HG03103 (cell line): Measurements from ENCODE around the gene GRM5.
A peak's percentile ranks its signal among the peaks of the same experiment; 100 is the strongest.
"Not testable (repeated sequence)": the region's sequence is repeated elsewhere in the genome, so short reads cannot be mapped to it uniquely, and the experiment has no call there.

ENCODE experiments used
- ATAC-seq: cut with Tn5 transposase; IDR thresholded peaks from one replicate; pipeline ENCODE4 v1.9.1; 2021; ENCODE audit warnings: low read depth; ENCODE audit not compliant: unreplicated experiment

GRM5 gene

GRCh38 chr11:88844941-88845340, 220.8 kb downstream of the GRM5 start:
- not testable (repeated sequence) for ATAC-seq

DNA sequence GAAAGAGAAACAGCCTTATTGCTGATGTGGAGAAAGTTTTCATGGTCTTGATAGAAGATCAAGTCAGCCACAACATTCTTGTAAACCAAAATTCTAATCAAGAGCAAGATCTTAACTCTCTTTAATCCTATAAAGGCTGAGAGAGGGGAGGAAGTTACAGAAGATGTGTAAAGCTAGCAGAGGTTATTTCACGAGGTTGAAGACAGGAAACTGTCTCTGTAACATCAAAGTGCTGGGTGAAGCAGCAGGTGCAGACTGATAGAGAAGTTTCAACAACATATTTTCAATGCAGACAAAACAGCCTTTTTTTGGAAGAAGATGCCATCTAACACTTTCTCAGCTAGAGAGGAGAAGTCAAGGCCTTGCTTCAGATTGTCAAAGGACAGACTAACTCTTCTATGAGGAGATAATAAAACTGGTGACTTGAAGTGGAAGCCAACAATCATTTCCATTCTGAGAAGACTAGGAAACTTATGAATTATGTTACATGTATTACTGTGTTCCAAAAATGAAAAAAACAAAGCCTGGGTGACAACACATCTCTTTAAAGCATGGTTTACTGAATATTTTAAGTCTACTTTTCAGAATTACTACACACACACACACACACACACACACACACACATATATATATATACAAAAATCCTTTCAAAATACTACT, 221.9 kb downstream of the GRM5 start:
- not testable (repeated sequence) for ATAC-seq

DNA sequence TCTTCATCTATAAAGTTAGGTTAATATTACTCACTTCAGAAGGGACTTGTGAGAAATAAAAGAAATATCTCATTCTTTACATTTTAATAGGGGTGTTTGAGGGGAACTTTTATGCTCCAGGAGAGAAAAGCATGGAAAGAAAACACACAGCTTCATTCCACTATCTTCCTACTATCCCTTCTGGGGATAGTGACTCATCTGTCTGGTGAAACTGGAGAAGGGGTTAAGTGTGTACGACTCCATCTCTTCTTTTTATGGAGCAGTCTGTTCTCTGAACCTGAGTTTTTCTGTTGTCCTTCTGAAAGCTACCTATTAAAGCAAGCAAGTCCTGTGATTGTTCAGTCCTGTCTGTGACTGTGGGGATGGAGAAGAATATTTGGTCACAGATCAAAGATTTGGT, 227.6 kb downstream of the GRM5 start:
- ATAC-seq: not testable (repeated sequence)

- not testable (repeated sequence) for ATAC-seq
Measured at GRCh38 chr11:88835709-88836108, 230.1 kb downstream of the GRM5 start.

- no peak for ATAC-seq
Measured at GRCh38 chr11:88831303-88831890, 234.4 kb downstream of the GRM5 start.

- no peak for ATAC-seq
Measured at GRCh38 chr11:88827018-88827676, 238.6 kb downstream of the GRM5 start.

DNA sequence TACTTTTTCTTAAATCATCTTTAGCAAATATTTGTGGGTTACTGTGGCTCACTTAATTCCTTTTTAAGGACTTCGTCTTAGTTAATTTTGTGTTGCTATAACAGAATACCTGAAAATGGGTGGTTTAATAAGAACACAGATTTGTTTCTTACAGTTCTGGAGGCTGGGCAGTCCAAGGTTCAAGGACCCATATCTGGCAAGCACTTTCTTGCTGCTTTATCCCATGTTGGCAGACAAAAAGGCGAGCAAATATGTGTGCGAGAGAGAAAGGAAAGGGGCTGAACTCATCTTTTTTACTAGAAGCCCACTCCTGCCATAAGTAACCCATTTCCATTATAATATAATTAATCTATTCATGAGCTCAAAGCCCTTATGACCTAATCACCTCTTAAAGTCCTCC, 246.2 kb downstream of the GRM5 start:
- no peak for ATAC-seq

DNA sequence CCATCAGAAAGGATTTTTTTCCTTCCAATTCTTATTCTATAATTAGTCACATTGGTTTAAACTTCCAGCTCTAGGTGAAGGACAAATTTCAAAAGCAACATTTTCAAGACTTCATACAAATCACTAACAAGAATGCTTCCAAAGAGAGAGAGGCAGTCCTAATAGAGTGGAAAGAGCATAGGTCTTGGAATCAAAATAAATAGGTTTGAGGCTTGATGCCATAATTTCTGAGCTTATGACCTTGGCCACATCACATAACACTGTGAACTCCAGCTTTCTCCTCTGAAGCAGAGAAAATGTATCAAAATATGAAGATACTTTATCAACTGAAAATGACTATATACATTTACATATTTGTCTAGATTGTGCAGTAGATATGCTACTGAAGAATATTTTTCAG, 246.8 kb downstream of the GRM5 start:
- ATAC-seq: no peak

- no peak for ATAC-seq
Measured at GRCh38 chr11:88815505-88815904, 250.3 kb downstream of the GRM5 start.

GRCh38 chr11:88814076-88814475, 251.7 kb downstream of the GRM5 start:
- no peak for ATAC-seq

- ATAC-seq: peak; percentile 90
Measured at GRCh38 chr11:88813233-88813915, 252.4 kb downstream of the GRM5 start.

GRCh38 chr11:88810420-88811097, 255.2 kb downstream of the GRM5 start:
- ATAC-seq: no peak

DNA sequence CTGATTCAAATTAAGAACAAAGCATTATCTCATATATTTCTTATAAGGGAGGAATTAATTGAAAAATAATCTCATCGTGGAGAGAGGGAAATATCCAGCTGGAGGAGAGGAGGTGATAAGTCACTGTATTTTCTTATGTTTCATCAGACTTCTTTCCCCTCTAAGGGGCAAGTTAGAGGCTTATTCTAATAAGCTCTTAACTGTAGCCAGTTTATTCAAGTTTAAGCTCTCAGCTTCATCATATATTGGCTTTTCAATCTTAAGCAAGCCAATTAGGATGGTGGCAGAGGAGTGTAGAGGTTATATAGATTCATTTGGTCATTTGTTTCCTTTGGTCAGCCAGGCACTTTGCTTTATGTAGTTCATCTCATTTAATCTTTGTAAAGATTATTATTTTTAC, 256.7 kb downstream of the GRM5 start:
- no peak for ATAC-seq

DNA sequence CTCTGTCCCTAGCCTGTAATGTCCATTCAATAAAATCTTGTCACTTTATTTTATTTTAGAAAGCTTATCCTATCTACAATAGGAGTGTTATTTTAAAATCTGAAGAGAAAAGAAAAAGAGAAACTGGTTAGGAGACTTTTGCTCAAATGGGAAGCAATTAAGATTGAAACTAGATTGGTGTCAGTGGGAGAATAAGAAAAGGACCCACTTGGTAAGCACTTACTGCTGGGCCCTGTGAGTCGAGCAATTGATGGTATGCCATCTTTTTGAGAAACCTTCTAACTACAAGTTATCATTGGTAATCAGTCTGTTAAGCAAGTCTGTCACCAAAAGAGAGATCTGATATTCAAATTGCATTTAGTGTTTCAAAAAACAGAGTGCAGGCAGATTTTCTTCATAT, 258.4 kb downstream of the GRM5 start:
- no peak for ATAC-seq

DNA sequence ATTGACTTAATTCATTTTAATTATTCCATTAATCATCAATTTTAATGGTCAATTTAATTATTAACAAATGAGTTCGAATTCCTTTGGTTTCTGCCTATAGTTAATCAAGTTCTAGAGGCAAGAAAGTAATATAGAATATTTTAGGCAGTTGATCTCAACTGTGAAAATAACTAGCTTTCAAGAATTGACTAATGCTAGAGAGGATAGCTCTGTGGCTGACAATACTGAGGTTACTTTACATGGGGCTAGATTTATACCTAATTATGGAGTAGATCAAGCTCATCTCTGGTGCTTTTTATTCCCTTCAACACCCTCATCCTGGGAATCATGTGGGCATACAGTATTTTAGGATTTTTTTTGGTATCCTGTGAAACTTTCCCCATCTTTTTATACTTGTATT, 259.4 kb downstream of the GRM5 start:
- no peak for ATAC-seq

- no peak for ATAC-seq
Measured at GRCh38 chr11:88801484-88802123, 264.2 kb downstream of the GRM5 start.

- no peak for ATAC-seq
Measured at GRCh38 chr11:88799771-88800500, 265.8 kb downstream of the GRM5 start.

- ATAC-seq: no peak
Measured at GRCh38 chr11:88790182-88790581, 275.6 kb downstream of the GRM5 start.

- ATAC-seq: no peak
Measured at GRCh38 chr11:88779577-88779976, 286.2 kb downstream of the GRM5 start.
